Measurements from ENCODE around the gene ZNF652.
"Not testable (repeated sequence)": the region's sequence is repeated elsewhere in the genome, so short reads cannot be mapped to it uniquely, and the experiment has no call there.

ZNF652 gene

DNA sequence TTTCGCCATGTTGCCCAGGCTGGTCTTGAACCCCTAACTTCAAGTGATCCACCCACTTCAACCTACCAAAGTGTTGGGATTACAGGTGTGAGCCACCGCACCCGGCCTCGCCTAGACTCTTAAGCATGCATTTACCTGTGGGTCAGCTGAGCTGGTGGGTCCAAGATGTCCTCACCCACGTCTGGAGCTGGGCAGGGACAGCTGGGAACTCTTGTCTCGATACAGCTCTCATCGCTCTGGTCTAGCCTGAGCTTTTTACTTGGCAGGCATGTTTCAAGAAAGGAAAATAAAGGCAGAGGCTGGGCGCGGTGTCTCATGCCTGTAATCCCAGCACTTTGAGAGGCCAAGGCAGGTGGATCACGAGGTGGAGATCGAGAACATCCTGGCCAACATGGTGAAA is 74.6 kb downstream of the ZNF652 start:
- H3K9me3 ChIP-seq (ENCODE audit: control insufficient read depth, insufficient read depth, low read length): no peaks in the 10 kb centered on the region
- H3K27ac ChIP-seq (ENCODE audit: low read depth, low read length): no peak overlapping the region
- H3K36me3 ChIP-seq (ENCODE audit: control insufficient read depth, low read length): peaks cover 14% of the 10 kb centered on the region
- peaks cover 5% of the 10 kb centered on the region; the same call in 1 of the 2 replicates for H4K20me1 ChIP-seq (ENCODE audit: control insufficient read depth, insufficient read depth, low read depth, low read length)
- H3K9me2 ChIP-seq (replicated peaks; ENCODE audit: control insufficient read depth, low read length): no peaks in the 10 kb centered on the region
- TF ChIP-seq, protein P1, sequence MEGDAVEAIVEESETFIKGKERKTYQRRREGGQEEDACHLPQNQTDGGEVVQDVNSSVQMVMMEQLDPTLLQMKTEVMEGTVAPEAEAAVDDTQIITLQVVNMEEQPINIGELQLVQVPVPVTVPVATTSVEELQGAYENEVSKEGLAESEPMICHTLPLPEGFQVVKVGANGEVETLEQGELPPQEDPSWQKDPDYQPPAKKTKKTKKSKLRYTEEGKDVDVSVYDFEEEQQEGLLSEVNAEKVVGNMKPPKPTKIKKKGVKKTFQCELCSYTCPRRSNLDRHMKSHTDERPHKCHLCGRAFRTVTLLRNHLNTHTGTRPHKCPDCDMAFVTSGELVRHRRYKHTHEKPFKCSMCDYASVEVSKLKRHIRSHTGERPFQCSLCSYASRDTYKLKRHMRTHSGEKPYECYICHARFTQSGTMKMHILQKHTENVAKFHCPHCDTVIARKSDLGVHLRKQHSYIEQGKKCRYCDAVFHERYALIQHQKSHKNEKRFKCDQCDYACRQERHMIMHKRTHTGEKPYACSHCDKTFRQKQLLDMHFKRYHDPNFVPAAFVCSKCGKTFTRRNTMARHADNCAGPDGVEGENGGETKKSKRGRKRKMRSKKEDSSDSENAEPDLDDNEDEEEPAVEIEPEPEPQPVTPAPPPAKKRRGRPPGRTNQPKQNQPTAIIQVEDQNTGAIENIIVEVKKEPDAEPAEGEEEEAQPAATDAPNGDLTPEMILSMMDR (IDR thresholded peaks at IDR 0.05; ENCODE audit: low read depth, low read length, poor library complexity, severe bottlenecking): no peak
- TF ChIP-seq EZH2phosphoT487 (IDR thresholded peaks at IDR 0.05; ENCODE audit: borderline replicate concordance, low read length): no peak
- no peaks in the 10 kb centered on the region for H3K79me2 ChIP-seq (ENCODE audit: control insufficient read depth, low read length)
- H3K4me1 ChIP-seq (ENCODE audit: control insufficient read depth, low read length): no peaks in the 10 kb centered on the region
- H3K4me3 ChIP-seq (ENCODE audit: low read length): no peak overlapping the region
- peaks cover 14% of the 10 kb centered on the region for H3F3A ChIP-seq (ENCODE audit: control insufficient read depth, insufficient read depth)
- no peak overlapping the region for H3K4me2 ChIP-seq (ENCODE audit: low read length)
- H3K27me3 ChIP-seq (ENCODE audit: control insufficient read depth, low read length): no peaks in the 10 kb centered on the region; the same call in 1 of the 2 replicates

DNA sequence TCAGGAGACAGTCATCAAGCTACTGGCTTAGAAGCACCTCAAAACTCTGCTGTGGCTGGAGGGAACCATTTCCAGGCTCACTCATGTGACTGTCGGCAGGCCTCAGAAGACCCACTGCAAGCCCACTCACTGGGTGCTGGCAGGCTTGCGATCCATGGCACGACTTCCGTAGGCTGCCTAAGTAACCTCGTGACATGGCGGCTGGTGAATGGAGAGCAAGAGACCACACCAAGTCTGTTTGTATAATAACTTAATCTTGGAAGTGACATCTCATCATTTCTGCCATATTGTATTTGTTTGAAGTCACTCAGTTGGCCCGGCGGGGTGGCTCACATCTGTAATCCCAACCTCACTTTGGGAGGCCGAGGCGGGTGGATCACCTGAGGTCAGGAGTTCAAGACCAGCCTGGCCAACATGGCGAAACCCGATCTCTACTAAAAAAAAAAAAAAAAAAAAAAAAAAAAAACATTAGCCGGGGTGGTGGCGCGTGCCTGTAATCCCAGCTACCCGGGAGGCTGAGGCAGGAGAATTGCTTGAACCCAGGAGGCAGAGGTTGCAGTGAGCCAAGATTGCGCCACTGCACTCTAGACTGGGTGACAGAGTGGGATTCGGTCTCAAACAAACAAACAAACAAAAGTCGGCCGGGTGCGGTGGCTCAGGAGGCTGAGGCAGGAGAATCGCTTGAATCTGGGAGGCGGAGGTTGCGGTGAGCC is 75.6 kb downstream of the ZNF652 start:
- not testable (repeated sequence) for H3K9me3 ChIP-seq (ENCODE audit: control insufficient read depth, insufficient read depth, low read length); H3K4me2 ChIP-seq (ENCODE audit: low read length); H3K27me3 ChIP-seq (ENCODE audit: control insufficient read depth, low read length); H4K20me1 ChIP-seq (ENCODE audit: control insufficient read depth, insufficient read depth, low read depth, low read length); H3F3A ChIP-seq (ENCODE audit: control insufficient read depth, insufficient read depth); H3K4me3 ChIP-seq (ENCODE audit: low read length); H3K4me1 ChIP-seq (ENCODE audit: control insufficient read depth, low read length); H3K79me2 ChIP-seq (ENCODE audit: control insufficient read depth, low read length); H3K9me2 ChIP-seq (replicated peaks; ENCODE audit: control insufficient read depth, low read length); H3K27ac ChIP-seq (ENCODE audit: low read depth, low read length)
- H3K36me3 ChIP-seq (ENCODE audit: control insufficient read depth, low read length): peaks cover 10% of the 10 kb centered on the region

DNA sequence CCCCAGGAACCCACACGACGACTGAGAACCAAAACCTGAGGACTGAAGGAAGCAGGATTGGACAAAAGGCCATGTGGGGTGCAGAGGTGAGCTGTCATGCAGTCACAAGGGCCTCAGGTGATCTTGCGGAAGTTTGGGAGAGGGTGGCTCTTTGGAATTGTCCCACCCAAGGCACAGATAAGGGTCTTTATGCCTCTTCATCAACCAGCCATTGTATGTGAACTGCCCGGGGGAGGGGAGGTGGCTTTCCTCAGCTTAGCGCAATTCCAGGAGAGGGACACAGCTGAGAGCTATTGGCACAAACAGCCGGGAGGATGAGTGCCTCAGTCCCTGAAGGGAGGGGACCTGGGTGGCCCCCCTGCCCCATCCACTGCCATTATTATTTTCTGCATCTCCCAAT is 76.3 kb downstream of the ZNF652 start:
- H3K27me3 ChIP-seq (ENCODE audit: control insufficient read depth, low read length): no peaks in the 10 kb centered on the region; the same call in 1 of the 2 replicates
- H3K36me3 ChIP-seq (ENCODE audit: control insufficient read depth, low read length): peaks cover 5% of the 10 kb centered on the region; the same call in 1 of the 2 replicates
- no peaks in the 10 kb centered on the region for H3K9me2 ChIP-seq (replicated peaks; ENCODE audit: control insufficient read depth, low read length)
- H3K4me3 ChIP-seq (ENCODE audit: low read length): no peak overlapping the region
- H4K20me1 ChIP-seq (ENCODE audit: control insufficient read depth, insufficient read depth, low read depth, low read length): peaks cover 5% of the 10 kb centered on the region; the same call in 1 of the 2 replicates
- no peaks in the 10 kb centered on the region for H3K79me2 ChIP-seq (ENCODE audit: control insufficient read depth, low read length)
- TF ChIP-seq, protein P1 (IDR thresholded peaks at IDR 0.05; ENCODE audit: low read depth, low read length, poor library complexity, severe bottlenecking): no peak
- TF ChIP-seq EZH2phosphoT487 (IDR thresholded peaks at IDR 0.05; ENCODE audit: borderline replicate concordance, low read length): no peak
- no peaks in the 10 kb centered on the region for H3K9me3 ChIP-seq (ENCODE audit: control insufficient read depth, insufficient read depth, low read length)
- H3K27ac ChIP-seq (ENCODE audit: low read depth, low read length): no peak overlapping the region
- no peak overlapping the region for H3K4me2 ChIP-seq (ENCODE audit: low read length)
- no peaks in the 10 kb centered on the region for H3F3A ChIP-seq (ENCODE audit: control insufficient read depth, insufficient read depth)
- H3K4me1 ChIP-seq (ENCODE audit: control insufficient read depth, low read length): no peaks in the 10 kb centered on the region

DNA sequence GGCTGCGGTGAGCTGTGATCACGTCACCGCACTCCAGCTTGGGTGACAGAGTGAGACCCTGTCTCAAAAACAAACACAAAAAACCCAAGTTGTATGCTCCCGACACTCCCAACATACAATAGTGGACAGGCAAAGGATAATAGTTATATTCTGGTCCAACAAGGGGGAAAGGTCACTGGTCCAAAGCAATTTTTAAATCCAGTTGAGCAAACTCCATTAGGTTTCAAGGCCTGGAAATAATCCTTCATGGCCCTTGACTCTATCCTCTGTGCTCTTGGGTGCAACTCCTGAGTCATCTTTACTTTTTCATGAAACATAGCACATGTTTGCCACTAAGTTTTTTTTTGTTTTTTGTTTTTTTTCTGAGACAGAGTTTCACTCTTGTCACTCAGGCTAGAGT is 81.1 kb downstream of the ZNF652 start:
- Histone ChIP-seq H3K9me2 (replicated peaks; ENCODE audit: control insufficient read depth, low read length) (no peaks in the 10 kb centered on the region), H3K27ac (ENCODE audit: low read depth, low read length) (no peak overlapping the region)

More for the DNA sequence above, 81.1 kb downstream of the ZNF652 start:
- Histone ChIP-seq H3K27me3 (ENCODE audit: control insufficient read depth, low read length) (peaks cover 4% of the 10 kb centered on the region), H3K4me1 (ENCODE audit: control insufficient read depth, low read length) (no peaks in the 10 kb centered on the region), H3K4me3 (ENCODE audit: low read length) (no peak overlapping the region), H3K79me2 (ENCODE audit: control insufficient read depth, low read length) (no peaks in the 10 kb centered on the region), H4K20me1 (ENCODE audit: control insufficient read depth, insufficient read depth, low read depth, low read length) (no peaks in the 10 kb centered on the region), H3K4me2 (ENCODE audit: low read length) (no peak overlapping the region), H3K9me3 (ENCODE audit: control insufficient read depth, insufficient read depth, low read length) (no peaks in the 10 kb centered on the region), H3F3A (ENCODE audit: control insufficient read depth, insufficient read depth) (no peaks in the 10 kb centered on the region), H3K36me3 (ENCODE audit: control insufficient read depth, low read length) (no peaks in the 10 kb centered on the region)
- TF ChIP-seq, protein P1 (IDR thresholded peaks at IDR 0.05; ENCODE audit: low read depth, low read length, poor library complexity, severe bottlenecking): no peak
- TF ChIP-seq EZH2phosphoT487 (IDR thresholded peaks at IDR 0.05; ENCODE audit: borderline replicate concordance, low read length): no peak
